Caki2 (cell line): ENCODE data around the gene KMT5C. TPM values are rescaled to one million over a fixed set of nuclear protein-coding genes. Genes with fewer than 3 reads are reported as not detected.
A peak's percentile ranks its signal among the peaks of the same experiment; 100 is the strongest.

Experiments
- DNase-seq: peaks from one replicate; pipeline ENCODE4 v3.0.0-alpha.2; 2015; ENCODE audit warnings: low read depth
- in situ Hi-C: cut with HindIII; loops from 2 replicates; pipeline ENCODE4 v1.10.0; 2016; ENCODE audit warnings: low sequenced_read_pairs, low pct_unique_long_range_greater_than_20kb, mixed read lengths
- total RNA-seq: library from RNA; depleted of rRNA; stranded (reverse); fragments of >200 nt; shearing (Covaris generic); gene quantifications from 2 replicates; pipeline ENCODE4 v1.2.3, GENCODE V29; 2014; ENCODE audit warnings: low replicate concordance; rRNA removed

Gene KMT5C
- 11.8 and 18.4 TPM in 2 replicates for total RNA-seq

DNA sequence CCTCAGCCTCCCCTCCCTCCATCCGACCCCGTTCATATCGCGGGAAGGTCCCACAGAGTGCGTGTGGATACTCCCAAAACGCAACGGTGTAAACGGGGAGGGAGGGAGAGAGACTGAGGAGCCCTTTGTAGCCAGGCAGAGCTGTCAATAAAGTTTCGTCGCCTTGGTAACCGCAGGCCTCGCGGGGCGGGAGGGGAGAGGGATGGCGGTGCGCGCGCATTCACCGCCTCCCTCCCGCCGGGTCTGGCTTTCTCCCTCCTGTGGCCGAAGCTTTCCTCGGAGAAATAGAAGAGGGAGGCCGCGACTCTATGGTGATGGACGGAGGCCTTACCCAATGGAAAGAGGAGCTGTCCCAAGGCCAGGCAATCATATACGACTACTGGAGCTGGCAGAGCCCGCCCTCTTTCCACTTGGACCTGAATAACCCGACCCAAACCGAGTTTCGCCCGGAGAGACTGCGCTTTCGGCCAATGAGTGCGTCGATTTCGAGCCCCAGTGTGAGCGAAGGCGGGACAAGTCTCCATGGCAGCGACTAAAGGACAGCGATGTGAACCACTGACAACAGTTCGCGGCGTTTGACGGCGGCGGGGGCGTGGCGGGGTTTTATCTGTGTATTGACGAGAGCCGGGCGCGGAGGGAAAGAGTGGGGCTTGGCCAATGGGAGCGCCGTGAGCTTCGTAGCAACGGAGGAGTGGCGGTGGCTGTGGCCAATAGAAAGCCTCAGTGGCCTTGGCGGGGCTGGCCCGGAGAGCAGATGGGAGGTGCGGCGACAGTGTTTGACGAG lies at the start of gene KMT5C:
TSS of gene KMT5C (plus strand) at position 772 of the 784 bp plus-strand sequence. CDS start 2,061 bp downstream, outside the sequence.
- peak; percentile 100 for DNase-seq
- in situ Hi-C loops, result no loop called here

GRCh38 chr19:55297267-55297666 lies 42.4 kb upstream of the KMT5C start:
- in situ Hi-C loops, result loop anchor here (10.0 kb wide), 1 partner anchor 48 kb away; no protein-coding TSS in a partner anchor
- DNase-seq, result no peak

DNA sequence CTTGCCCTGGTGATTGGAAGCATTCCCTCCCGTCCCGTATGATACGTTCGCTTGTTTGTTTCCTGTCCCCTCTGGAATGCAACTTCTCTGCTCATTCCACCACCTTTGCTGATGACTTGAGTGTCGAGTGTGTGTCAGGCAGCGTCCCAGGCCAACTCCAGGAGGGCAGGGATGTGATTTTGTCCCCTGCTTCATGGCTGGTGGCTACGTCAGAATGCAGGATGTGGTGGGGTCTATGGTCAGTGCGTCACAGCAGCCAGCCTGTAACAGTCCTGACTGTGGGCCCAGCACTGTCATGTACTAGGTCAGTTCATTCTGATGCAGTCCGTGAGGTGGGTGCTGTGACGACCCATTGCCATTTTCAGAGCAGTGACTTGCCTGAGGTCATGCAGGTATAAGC lies 39.7 kb upstream of the KMT5C start:
- in situ Hi-C loops, result loop anchor here (10.0 kb wide), 1 partner anchor 45 kb away; no protein-coding TSS in a partner anchor
- no peak for DNase-seq

DNA sequence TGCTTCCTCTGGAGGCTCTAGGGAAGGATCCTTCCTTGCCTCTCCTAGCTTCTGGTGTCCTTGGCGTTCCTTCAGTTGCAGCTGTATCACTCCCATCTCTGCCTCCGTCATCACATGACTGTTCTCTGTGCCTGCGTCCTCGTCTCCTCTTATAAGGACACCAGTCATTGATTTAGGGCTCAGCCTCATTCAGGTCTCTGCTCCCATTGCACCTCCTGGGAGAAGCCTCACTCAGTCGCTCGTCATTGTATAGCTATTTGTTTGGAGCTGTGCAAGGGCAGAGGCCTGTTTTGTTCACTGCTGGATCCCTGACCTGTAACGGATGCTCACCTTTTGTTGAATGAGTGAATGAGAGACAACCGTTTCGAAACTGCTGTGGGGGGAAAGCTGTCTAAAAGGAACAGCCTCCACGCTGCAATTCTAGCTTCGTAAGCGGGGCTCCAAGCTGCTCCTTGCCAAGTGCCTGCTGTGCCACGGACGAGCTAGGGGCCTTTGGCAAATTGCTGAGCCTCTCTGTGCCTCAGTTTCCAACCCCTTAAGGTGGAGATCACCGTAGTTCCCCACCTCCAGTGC lies 38.7 kb upstream of the KMT5C start:
- no peak for DNase-seq
- in situ Hi-C loops, result no loop called here

- in situ Hi-C loops, result no loop called here
- peak; percentile 74 for DNase-seq
Measured at GRCh38 chr19:55301459-55302317, 38.0 kb upstream of the KMT5C start.

- in situ Hi-C loops, result no loop called here
Measured at GRCh38 chr19:55302318-55302703, 37.4 kb upstream of the KMT5C start.

DNA sequence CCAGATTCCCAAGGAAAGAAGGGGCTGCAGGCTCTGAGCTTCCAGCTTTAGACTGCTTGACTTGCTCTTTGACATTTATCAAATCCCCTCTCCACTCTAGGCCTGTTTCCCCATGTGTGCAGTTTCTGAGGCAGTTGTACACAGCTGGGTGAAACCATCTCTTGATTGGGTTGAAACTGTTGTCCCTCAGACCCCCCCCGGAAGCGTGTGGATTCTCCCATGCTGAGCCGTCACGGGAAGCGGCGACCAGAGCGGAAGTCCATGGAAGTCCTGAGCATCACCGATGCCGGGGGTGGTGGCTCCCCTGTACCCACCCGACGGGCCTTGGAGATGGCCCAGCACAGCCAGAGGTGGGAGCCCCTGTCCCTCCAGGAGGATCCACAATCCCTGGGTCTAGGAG lies 36.2 kb upstream of the KMT5C start:
- in situ Hi-C loops, result no loop called here
- DNase-seq, result no peak

More at GRCh38 chr19:55302318-55302703, 37.4 kb upstream of the KMT5C start:
- DNase-seq, result no peak

- in situ Hi-C loops, result no loop called here
- no peak for DNase-seq
Measured at GRCh38 chr19:55304279-55304978, 35.2 kb upstream of the KMT5C start.

GRCh38 chr19:55304980-55305379 lies 34.7 kb upstream of the KMT5C start:
- in situ Hi-C loops, result no loop called here
- no peak for DNase-seq

DNA sequence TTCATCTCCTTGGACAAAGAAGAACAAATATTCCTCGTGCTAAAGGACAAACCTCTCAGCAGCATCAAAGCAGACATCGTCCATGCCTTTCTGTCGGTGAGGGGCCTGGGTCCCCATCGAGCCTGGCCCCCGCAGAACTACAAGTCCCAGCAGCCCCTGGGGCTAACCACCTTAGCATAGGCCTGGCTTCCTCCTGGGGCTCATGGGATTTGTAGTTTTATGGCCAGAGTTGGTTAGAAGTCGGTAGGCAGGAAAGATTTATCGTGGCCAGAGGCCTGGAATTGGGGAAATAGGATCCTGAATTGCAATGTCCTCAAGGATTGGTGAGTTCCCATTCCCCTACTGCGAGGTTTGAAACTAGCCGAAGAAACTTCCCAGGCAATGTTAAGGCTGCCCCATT lies 34.2 kb upstream of the KMT5C start:
- in situ Hi-C loops, result no loop called here
- peak; percentile 19 for DNase-seq

GRCh38 chr19:55305983-55306562 lies 33.6 kb upstream of the KMT5C start:
- in situ Hi-C loops, result no loop called here

GRCh38 chr19:55306712-55307111 lies 33.0 kb upstream of the KMT5C start:
- no peak for DNase-seq
- in situ Hi-C loops, result no loop called here

More at GRCh38 chr19:55305983-55306562, 33.6 kb upstream of the KMT5C start:
- DNase-seq, result no peak

DNA sequence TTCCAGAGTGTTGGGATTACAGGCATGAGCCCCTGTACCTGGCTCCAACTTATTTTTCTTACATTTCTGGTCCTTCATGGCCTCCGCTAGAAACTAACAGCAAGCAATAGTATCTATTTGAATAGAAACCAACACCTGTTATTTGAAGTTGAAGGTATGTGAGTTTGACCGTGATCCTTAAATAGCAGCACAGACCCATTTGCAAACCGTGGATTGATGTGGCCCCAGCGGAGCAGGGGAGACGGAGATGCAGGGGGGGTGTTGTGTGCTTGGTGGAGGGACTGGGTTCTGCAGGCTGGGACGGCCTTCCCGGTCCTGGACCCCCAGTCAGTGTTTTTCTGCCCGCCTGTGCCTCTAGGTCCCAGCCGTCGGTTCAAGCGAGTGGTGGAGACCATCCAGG lies 31.4 kb upstream of the KMT5C start:
- in situ Hi-C loops, result no loop called here

DNA sequence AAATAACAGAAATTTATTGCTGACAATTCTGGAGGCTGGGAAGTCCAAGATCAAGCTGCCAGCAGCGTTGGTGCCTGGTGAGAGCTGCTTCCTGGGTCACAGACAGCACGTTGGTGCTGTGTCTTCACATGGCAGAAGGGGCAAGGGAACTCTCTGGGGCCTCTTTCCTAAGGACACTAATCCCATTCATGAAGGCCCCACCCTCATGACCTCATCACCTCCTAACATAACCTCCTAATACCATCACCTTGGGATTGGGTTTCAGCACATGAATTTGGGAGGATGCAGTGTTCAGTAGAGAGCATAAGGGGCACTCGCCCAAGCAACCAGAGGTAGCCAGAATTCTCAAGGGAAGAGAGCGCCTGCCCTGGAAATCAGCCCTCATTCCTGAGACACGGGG lies 30.2 kb upstream of the KMT5C start:
- in situ Hi-C loops, result no loop called here
- DNase-seq, result no peak

More for the DNA sequence above, 31.4 kb upstream of the KMT5C start:
- no peak for DNase-seq

DNA sequence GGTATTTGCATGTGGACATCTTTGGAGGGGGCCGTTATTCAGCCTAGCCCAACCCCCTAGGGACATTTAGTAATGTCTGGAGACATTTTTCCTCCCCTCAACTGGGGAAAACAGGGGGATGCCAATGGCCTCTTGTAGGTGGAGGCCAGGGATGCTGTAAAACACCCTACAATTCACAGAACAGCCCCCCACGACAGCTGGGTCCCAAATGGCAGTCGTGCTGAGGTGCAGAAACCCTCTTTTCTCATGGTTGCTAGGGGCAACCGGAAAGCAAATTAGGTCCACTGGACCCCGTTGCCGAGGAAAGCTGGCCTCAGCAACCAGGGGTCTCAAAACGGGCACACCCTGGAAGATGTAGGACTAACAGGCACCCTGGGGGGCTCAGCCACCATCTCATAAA lies 29.2 kb upstream of the KMT5C start:
- in situ Hi-C loops, result no loop called here
- no peak for DNase-seq

DNA sequence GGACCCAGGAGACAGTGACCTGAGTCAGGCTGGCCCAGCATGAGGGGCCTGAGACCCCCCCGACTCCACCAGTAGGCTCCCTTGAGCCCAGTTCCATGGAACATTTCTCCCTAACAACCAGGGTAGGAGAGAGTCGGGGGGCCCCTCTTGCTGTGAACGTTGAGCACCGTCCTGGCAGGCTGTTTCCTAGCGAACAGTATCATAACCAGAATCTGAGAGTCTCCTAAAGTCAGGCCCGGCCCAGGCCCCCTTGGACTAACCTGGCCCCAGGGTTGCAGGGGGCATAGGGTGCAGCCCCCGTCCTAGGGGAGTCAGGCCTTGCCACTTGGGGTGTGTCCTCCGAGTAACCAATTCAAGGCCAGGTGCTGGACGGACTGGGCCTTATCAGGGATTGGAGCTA lies 28.3 kb upstream of the KMT5C start:
- no peak for DNase-seq
- in situ Hi-C loops, result no loop called here

- in situ Hi-C loops, result no loop called here
- DNase-seq, result no peak
Measured at GRCh38 chr19:55311797-55312196, 27.9 kb upstream of the KMT5C start.
